B cell (primary cell): ENCODE measurements around the gene FTCD. TPM values are rescaled to one million over a fixed set of nuclear protein-coding genes. Genes with fewer than 3 reads are reported as not detected.

Source experiments
- ATAC-seq: fragments of 200-7000 bp; cut with Tn5 transposase; one replicate; pipeline ENCODE4 v1.10.0; 2021; ENCODE audit warnings: low read depth, mild to moderate bottlenecking, moderate number of reproducible peaks, moderate library complexity
- CTCF ChIA-PET: fragments of 350-600 bp; sonication (Branson Sonifier 250); formaldehyde crosslinking; loops from one replicate; lab custom pipeline; 2021; ENCODE audit warnings: antibody characterized with exemption, inconsistent platforms; lab: Charles Lee
- POLR2A ChIA-PET: fragments of 350-600 bp; sonication (Branson Sonifier 250); formaldehyde crosslinking; loops from one replicate; lab custom pipeline; 2021; ENCODE audit warnings: antibody characterized with exemption; lab: Charles Lee
- DNase-seq: peaks from one replicate; pipeline ENCODE4 v3.0.0; 2013
- H2AFZ ChIP-seq: 2 replicates; pipeline ENCODE4 v1.6.1; 2012; ENCODE audit warnings: mild to moderate bottlenecking, low read depth, low read length; ENCODE audit not compliant: insufficient read depth, poor library complexity, severe bottlenecking
- H3K27ac ChIP-seq, 2 donors: 1 replicate in 1 of 2; 2 replicates in 1 of 2; pipeline ENCODE4 v1.5.1; 2012 to 2013; ENCODE audit warnings: low read length in 2 of 2, mild to moderate bottlenecking in 2 of 2, moderate library complexity in 1 of 2
- H3K27me3 ChIP-seq, 4 experiments: fragments of 200-600 bp in 1 of 4; sonication (generic) in 1 of 4; replicated peaks in 1 of 4; 1 replicate in 2 of 4; 2 replicates in 2 of 4; pipeline versions ENCODE4 v1.6.1 to v1.7.0; 2013 to 2016; ENCODE audit warnings: low read length in 3 of 4, mild to moderate bottlenecking in 2 of 4, mixed read lengths in 1 of 4, moderate library complexity in 1 of 4; ENCODE audit not compliant: insufficient read depth in 4 of 4, control insufficient read depth in 3 of 4; ENCODE audit errors: control extremely low read depth in 1 of 4
- H3K36me3 ChIP-seq, 2 experiments: replicated peaks in 1 of 2; 1 replicate in 1 of 2; 2 replicates in 1 of 2; pipeline versions ENCODE4 v1.6.1 to v1.7.1; 2013; ENCODE audit warnings: low read length in 1 of 2; ENCODE audit not compliant: insufficient read depth in 2 of 2, control insufficient read depth in 1 of 2; ENCODE audit errors: control extremely low read depth in 1 of 2, extremely low read depth in 1 of 2
- H3K4me1 ChIP-seq, 2 donors: fragments of 200-600 bp in 1 of 2; sonication (generic) in 1 of 2; 1 replicate in 1 of 2; 2 replicates in 1 of 2; pipeline versions ENCODE4 v1.5.1 to v1.6.1; 2013 to 2017; ENCODE audit warnings: low read length in 2 of 2; ENCODE audit not compliant: control insufficient read depth in 2 of 2, insufficient read depth in 2 of 2
- H3K4me2 ChIP-seq: replicated peaks from 2 replicates; pipeline ENCODE3; 2012; ENCODE audit warnings: mild to moderate bottlenecking, low read depth, low read length; ENCODE audit not compliant: poor library complexity, severe bottlenecking
- H3K4me3 ChIP-seq, 5 experiments: fragments of 200-600 bp in 1 of 5; sonication (generic) in 1 of 5; 1 replicate in 3 of 5; 2 replicates in 2 of 5; pipeline versions ENCODE4 v1.5.1 to v1.7.0; 2011 to 2016; ENCODE audit warnings: low read length in 4 of 5, mild to moderate bottlenecking in 4 of 5, low read depth in 2 of 5, control low read depth in 1 of 5, moderate library complexity in 1 of 5; ENCODE audit not compliant: insufficient read depth in 1 of 5; ENCODE audit errors: control extremely low read depth in 1 of 5, extremely low read depth in 1 of 5
- H3K79me2 ChIP-seq: fragments of 200-600 bp; sonication (generic); one replicate; pipeline ENCODE4 v1.6.0; 2016; ENCODE audit warnings: low read length; ENCODE audit not compliant: control insufficient read depth, insufficient read depth
- H3K9ac ChIP-seq: fragments of 200-600 bp; sonication (generic); 2 replicates; pipeline ENCODE4 v1.6.1; 2017; ENCODE audit warnings: mild to moderate bottlenecking, low read length, moderate library complexity
- H3K9me3 ChIP-seq, 3 donors: one replicate each; pipeline versions ENCODE4 v1.6.1 to v1.7.1; 2013; ENCODE audit warnings: low read length in 2 of 3; ENCODE audit not compliant: control insufficient read depth in 2 of 3, insufficient read depth in 1 of 3; ENCODE audit errors: control extremely low read depth in 1 of 3
- H4K20me1 ChIP-seq: 2 replicates; pipeline ENCODE4 v1.6.0; 2012; ENCODE audit warnings: mild to moderate bottlenecking, low read length; ENCODE audit not compliant: insufficient read depth, control insufficient read depth, poor library complexity, severe bottlenecking
- H3K27ac Mint-ChIP-seq: one replicate; pipeline ENCODE4 v1.8.0; 2021; ENCODE audit warnings: mixed read lengths
- H3K27me3 Mint-ChIP-seq: one replicate; pipeline ENCODE4 v1.8.0; 2021; ENCODE audit warnings: mixed read lengths
- H3K4me1 Mint-ChIP-seq: one replicate; pipeline ENCODE4 v1.8.0; 2021; ENCODE audit warnings: mixed read lengths
- H3K4me3 Mint-ChIP-seq: one replicate; pipeline ENCODE4 v1.8.0; 2021; ENCODE audit warnings: mixed read lengths
- H3K9me3 Mint-ChIP-seq: one replicate; pipeline ENCODE4 v1.8.0; 2022; ENCODE audit warnings: mixed read lengths; ENCODE audit not compliant: insufficient read depth
- EZH2 ChIP-seq: IDR thresholded peaks from 2 replicates; pipeline ENCODE4 v1.6.1; 2012; ENCODE audit warnings: borderline replicate concordance, low read depth, mild to moderate bottlenecking, moderate library complexity, low read length; ENCODE audit not compliant: insufficient read depth, poor library complexity, severe bottlenecking
- WGBS: methylation state at CpG from one replicate; pipeline ENCODE4 v1.1.5; 2013; ENCODE audit warnings: missing lambda C conversion rate; ENCODE audit not compliant: insufficient coverage; 5-methylcytosine and 5-hydroxymethylcytosine counted together
- intact Hi-C: fragments of 100-400 bp; cut with micrococcal nuclease; formaldehyde crosslinking; loops from one replicate; pipeline ENCODE4 v1.10.0; 2022
- polyA plus RNA-seq: library from polyadenylated mRNA; depleted of rRNA; stranded (reverse); fragments of >200 nt; gene quantifications from 2 replicates; pipeline ENCODE4 v1.2.3, GENCODE V29; 2012
- total RNA-seq, 2 donors: library from RNA; stranded (reverse); fragments of 120-200 nt in 1 of 2; gene quantifications; 1 replicate in 1 of 2; 2 replicates in 1 of 2; pipeline versions ENCODE4 v1.2.3 to v1.2.4, GENCODE V29; 2013 to 2022
- TF ChIP-seq, protein P1 (sequence below): fragments of 200-600 bp; IDR thresholded peaks from one replicate; pipeline ENCODE4 v1.8.0; 2022; ENCODE audit warnings: antibody characterized with exemption, mild to moderate bottlenecking

Gene FTCD
- total and polyA plus RNA-seq, 2 donors (not counting 1 experiment from before 2014, with no cell fraction given) = 0.22 to 0.39 TPM

- Histone ChIP-seq H2AFZ (no peak overlapping the region), H3K4me1 (peaks cover 0 to 3% of the 10 kb centered on the region in 2 donors), H3K9me3 (peaks cover 0 to 12% (median 0%) of the 10 kb centered on the region in 3 donors), H3K4me2 (no peak overlapping the region), H3K79me2 (no peaks in the 10 kb centered on the region), H3K9ac (no peak overlapping the region), H4K20me1 (no peaks in the 10 kb centered on the region), H3K4me3 (no peak overlapping the region), H3K27ac (no peak overlapping the region), H3K36me3 (no peaks in the 10 kb centered on the region), H3K27me3 (peaks cover 0 to 10% (median 4%) of the 10 kb centered on the region in 4 experiments)
- no peak for DNase-seq
- no peak overlapping the region for H3K27ac Mint-ChIP-seq
- WGBS = 79% methylated on average over 15 of the region's 16 CpGs
- TF ChIP-seq, protein P1, sequence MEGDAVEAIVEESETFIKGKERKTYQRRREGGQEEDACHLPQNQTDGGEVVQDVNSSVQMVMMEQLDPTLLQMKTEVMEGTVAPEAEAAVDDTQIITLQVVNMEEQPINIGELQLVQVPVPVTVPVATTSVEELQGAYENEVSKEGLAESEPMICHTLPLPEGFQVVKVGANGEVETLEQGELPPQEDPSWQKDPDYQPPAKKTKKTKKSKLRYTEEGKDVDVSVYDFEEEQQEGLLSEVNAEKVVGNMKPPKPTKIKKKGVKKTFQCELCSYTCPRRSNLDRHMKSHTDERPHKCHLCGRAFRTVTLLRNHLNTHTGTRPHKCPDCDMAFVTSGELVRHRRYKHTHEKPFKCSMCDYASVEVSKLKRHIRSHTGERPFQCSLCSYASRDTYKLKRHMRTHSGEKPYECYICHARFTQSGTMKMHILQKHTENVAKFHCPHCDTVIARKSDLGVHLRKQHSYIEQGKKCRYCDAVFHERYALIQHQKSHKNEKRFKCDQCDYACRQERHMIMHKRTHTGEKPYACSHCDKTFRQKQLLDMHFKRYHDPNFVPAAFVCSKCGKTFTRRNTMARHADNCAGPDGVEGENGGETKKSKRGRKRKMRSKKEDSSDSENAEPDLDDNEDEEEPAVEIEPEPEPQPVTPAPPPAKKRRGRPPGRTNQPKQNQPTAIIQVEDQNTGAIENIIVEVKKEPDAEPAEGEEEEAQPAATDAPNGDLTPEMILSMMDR = no peak
- no peak for TF ChIP-seq EZH2
- H3K4me1 Mint-ChIP-seq = peaks cover 4% of the 10 kb centered on the region
- POLR2A ChIA-PET = no interaction called here
- intact Hi-C loops = no loop called here
- no peak for ATAC-seq
- CTCF ChIA-PET = no interaction called here
- H3K27me3 Mint-ChIP-seq = peaks cover 17% of the 10 kb centered on the region
- no peak overlapping the region for H3K4me3 Mint-ChIP-seq
- H3K9me3 Mint-ChIP-seq = peaks cover 4% of the 10 kb centered on the region
These were observed 60.2 kb downstream of the FTCD start for GRCh38 chr21:46095083-46095719.

- 81% methylated on average over 13 of the region's 14 CpGs for WGBS
- Mint-ChIP-seq H3K4me1 (peaks cover 3% of the 10 kb centered on the region), H3K9me3 (peaks cover 5% of the 10 kb centered on the region), H3K27me3 (peaks cover 13% of the 10 kb centered on the region), H3K4me3 (no peak overlapping the region), H3K27ac (no peak overlapping the region)
- H3K9me3 ChIP-seq = peaks cover 0 to 10% (median 0%) of the 10 kb centered on the region in 3 donors
- POLR2A ChIA-PET = no interaction called here
- H4K20me1 ChIP-seq = no peaks in the 10 kb centered on the region
- no peak for DNase-seq
- CTCF ChIA-PET = no interaction called here
- no peak overlapping the region for H3K27ac ChIP-seq
- no peak overlapping the region for H3K4me2 ChIP-seq
- no peak overlapping the region for H3K4me3 ChIP-seq
- intact Hi-C loops = no loop called here
- no peaks in the 10 kb centered on the region for H3K36me3 ChIP-seq
- no peak overlapping the region for H3K9ac ChIP-seq
- H3K4me1 ChIP-seq = peaks cover 0 to 3% of the 10 kb centered on the region in 2 donors
- H3K27me3 ChIP-seq = peaks cover 0 to 8% (median 3%) of the 10 kb centered on the region in 4 experiments
- no peak for ATAC-seq
- TF ChIP-seq, protein P1 = no peak
- no peak for TF ChIP-seq EZH2
- H2AFZ ChIP-seq = no peak overlapping the region
- H3K79me2 ChIP-seq = no peaks in the 10 kb centered on the region
These were observed 60.8 kb downstream of the FTCD start for GRCh38 chr21:46094401-46095082.
